Measurements from ENCODE around the gene METAP1D. TPM values are rescaled to one million over a fixed set of nuclear protein-coding genes. Genes with fewer than 3 reads are reported as not detected.

The METAP1D gene
- total and polyA plus RNA-seq, 2 donors (not counting 3 experiments of a cell fraction or from before 2014, with no cell fraction given) = 4.2 to 8.1 TPM

GRCh38 chr2:172040311-172040710 is 40.6 kb downstream of the METAP1D start:
- Histone ChIP-seq H3K79me2 (ENCODE audit: control insufficient read depth, insufficient read depth, low read length) (no peaks in the 10 kb centered on the region), H3K27ac (ENCODE audit: insufficient read depth, low read depth, low read length) (no peak overlapping the region), H3K4me1 (ENCODE audit: control insufficient read depth, extremely low read depth, insufficient read depth, low read length) (no peaks in the 10 kb centered on the region), H4K20me1 (replicated peaks; ENCODE audit: control insufficient read depth, extremely low read depth, insufficient read depth, low read length) (no peaks in the 10 kb centered on the region), H3K4me3 (replicated peaks in 1 of 3; ENCODE audit: insufficient read depth in 1 of 3, low read depth in 1 of 3, low read length in 3 of 3) (no peak overlapping the region), H2AFZ (ENCODE audit: low read depth, low read length) (no peak overlapping the region), H3K9me1 (replicated peaks; ENCODE audit: control insufficient read depth, extremely low read depth, insufficient read depth, low read length) (no peaks in the 10 kb centered on the region), H3K9me3 (replicated peaks; ENCODE audit: control insufficient read depth, insufficient read depth, low read length) (no peaks in the 10 kb centered on the region), H3K36me3 (ENCODE audit: control insufficient read depth in 2 of 2, extremely low read depth in 1 of 2, insufficient read depth in 2 of 2, low read length in 2 of 2) (no peaks in the 10 kb centered on the region), H3K4me2 (ENCODE audit: insufficient read depth, low read length) (no peak overlapping the region), H3K9ac (replicated peaks; ENCODE audit: extremely low read depth, insufficient read depth, low read length) (no peak overlapping the region), H3K27me3 (ENCODE audit: control insufficient read depth in 2 of 2, insufficient read depth in 2 of 2, low read length in 2 of 2) (no peaks in the 10 kb centered on the region)
- FAIRE-seq = no peak
- no TSS peak for BruUV-seq (replicated peaks)
- ChIA-PET CTCF (no interaction called here), POLR2A (no interaction called here)
- intact Hi-C loops (cut with micrococcal nuclease) = no loop called here
- DNase-seq (ENCODE audit: low read depth, low spot score) = no peak
- TF ChIP-seq FOS (IDR thresholded peaks at IDR 0.05; ENCODE audit: borderline replicate concordance, insufficient read depth, low read length) = no peak
- no peak for TF ChIP-seq MYC (IDR thresholded peaks at IDR 0.05; ENCODE audit: low read depth, low read length)
- no peak for TF ChIP-seq GATA2 (IDR thresholded peaks at IDR 0.05; ENCODE audit: insufficient read depth, insufficient read length, low read depth, low read length)
- TF ChIP-seq CTCF (IDR thresholded peaks at IDR 0.05; ENCODE audit: extremely low read depth in 1 of 2, insufficient read depth in 1 of 2, low read depth in 1 of 2, low read length in 2 of 2) = no peak
- no peak for TF ChIP-seq MAX (IDR thresholded peaks at IDR 0.05; ENCODE audit: insufficient read depth, insufficient read length)
- TF ChIP-seq EZH2 (IDR thresholded peaks at IDR 0.05; ENCODE audit: borderline replicate concordance, low read depth, low read length, severe bottlenecking) = no peak
- no peak for TF ChIP-seq JUN (IDR thresholded peaks at IDR 0.05; ENCODE audit: borderline replicate concordance, insufficient read depth, insufficient read length, low read depth)
- TF ChIP-seq POLR2AphosphoS5 (IDR thresholded peaks at IDR 0.05; ENCODE audit: insufficient read depth, low read depth, low read length) = no peak
- no peak for TF ChIP-seq POLR2A (IDR thresholded peaks at IDR 0.05; ENCODE audit: low read depth, low read length)
- dilution Hi-C loops (cut with MboI; ENCODE audit: extremely low pct_ligation_motif_present, low sequenced_read_pairs) = no loop called here

Data from endothelial cell of umbilical vein (primary cell).